Panc1 (cell line): ENCODE results near the gene MMP15. TPM values are rescaled to one million over a fixed set of nuclear protein-coding genes. Genes with fewer than 3 reads are reported as not detected.

Experiments used
- ATAC-seq: fragments of 200-7000 bp; cut with Tn5 transposase; 2 replicates; pipeline ENCODE4 v1.9.1; 2020; ENCODE audit warnings: mild to moderate bottlenecking, moderate library complexity
- BruUV-seq: library from RNA; stranded (reverse); fragments of 400-500 nt; replicated peaks from 2 replicates; lab custom pipeline; 2021; lab: Mats Ljungman, UMichigan
- CTCF ChIA-PET: fragments of 300-600 bp; sonication (Branson Sonifier 250); formaldehyde crosslinking; loops from one replicate; lab custom pipeline; 2022; ENCODE audit warnings: antibody characterized with exemption; lab: Charles Lee
- POLR2A ChIA-PET: fragments of 300-600 bp; sonication (Branson Sonifier 250); formaldehyde crosslinking; loops from one replicate; lab custom pipeline; 2022; ENCODE audit warnings: antibody characterized with exemption; lab: Charles Lee
- DNase-seq: peaks from one replicate; pipeline ENCODE4 v3.0.0-alpha.2; 2010; ENCODE audit warnings: low read depth, low spot score
- H3K27ac ChIP-seq: 2 replicates; pipeline ENCODE4 v1.5.1; 2011; ENCODE audit warnings: mild to moderate bottlenecking, low read length, inconsistent platforms
- H3K27me3 ChIP-seq: fragments of 200-500 bp; sonication (Bioruptor generic); 2 replicates; pipeline ENCODE4 v1.6.0; 2014; ENCODE audit warnings: low read length, inconsistent platforms; ENCODE audit not compliant: control insufficient read depth, insufficient read depth
- H3K36me3 ChIP-seq: fragments of 200-500 bp; sonication (Bioruptor generic); 2 replicates; pipeline ENCODE4 v1.5.1; 2014; ENCODE audit warnings: inconsistent platforms, mild to moderate bottlenecking, low read length, moderate library complexity; ENCODE audit not compliant: control insufficient read depth, insufficient read depth
- H3K4me1 ChIP-seq: 2 replicates; pipeline ENCODE4 v1.5.1; 2011; ENCODE audit warnings: inconsistent platforms, mild to moderate bottlenecking, low read length, moderate library complexity; ENCODE audit not compliant: control insufficient read depth, insufficient read depth
- H3K4me3 ChIP-seq, 2 experiments: 2 replicates each; pipeline ENCODE4 v1.5.1; 2011 to 2012; ENCODE audit warnings: low read depth in 2 of 2, low read length in 2 of 2, mild to moderate bottlenecking in 2 of 2, inconsistent platforms in 1 of 2, moderate library complexity in 1 of 2
- H3K9me3 ChIP-seq: fragments of 200-500 bp; sonication (Bioruptor generic); 2 replicates; pipeline ENCODE4 v1.5.1; 2014; ENCODE audit warnings: low read depth, mild to moderate bottlenecking, inconsistent platforms, low read length, moderate library complexity; ENCODE audit not compliant: control insufficient read depth, insufficient read depth
- POLR2AphosphoS5 ChIP-seq: IDR thresholded peaks from 2 replicates; pipeline ENCODE4 v1.6.1; 2012; ENCODE audit warnings: mild to moderate bottlenecking, low read depth, low read length, moderate library complexity
- REST ChIP-seq, 2 experiments: IDR thresholded peaks; 2 replicates each; pipeline ENCODE4 v1.6.1; 2011 to 2012; ENCODE audit warnings: low read depth in 2 of 2, control low read depth in 1 of 2, low read length in 1 of 2, mild to moderate bottlenecking in 1 of 2, moderate library complexity in 1 of 2; ENCODE audit not compliant: insufficient read depth in 1 of 2
- SIN3A ChIP-seq: IDR thresholded peaks from 2 replicates; pipeline ENCODE4 v1.6.1; 2012; ENCODE audit warnings: low read depth, mild to moderate bottlenecking, low read length, moderate library complexity, borderline replicate concordance; ENCODE audit not compliant: insufficient read depth
- TCF7L2 ChIP-seq: IDR thresholded peaks from 2 replicates; pipeline ENCODE4 v1.6.1; 2011; ENCODE audit warnings: mild to moderate bottlenecking, low read depth, low read length, inconsistent platforms
- in situ Hi-C: cut with HindIII; loops from 2 replicates; pipeline ENCODE4 v1.10.0; 2016; ENCODE audit warnings: low sequenced_read_pairs, low pct_unique_long_range_greater_than_20kb
- intact Hi-C: fragments of 100-400 bp; cut with micrococcal nuclease; formaldehyde crosslinking; loops from one replicate; pipeline ENCODE4 v1.10.0; 2022; ENCODE audit not compliant: unreplicated experiment
- total RNA-seq: library from RNA; stranded (reverse); gene quantifications from one replicate; pipeline ENCODE4 v1.2.1, GENCODE V29; 2021; ENCODE audit not compliant: unreplicated experiment
- TF ChIP-seq, protein P1 (sequence below): fragments of 450-650 bp; IDR thresholded peaks from 2 replicates; pipeline ENCODE4 v1.5.1; 2017; ENCODE audit warnings: mild to moderate bottlenecking

The MMP15 gene
- total RNA-seq, 1 experiment from 2014 or later: 10.9 TPM

- Histone ChIP-seq H3K27ac (no peak overlapping the region), H3K36me3 (no peaks in the 10 kb centered on the region), H3K9me3 (no peaks in the 10 kb centered on the region), H3K4me3 (no peak overlapping the region), H3K4me1 (peaks cover 10% of the 10 kb centered on the region; the same call in 1 of the 2 replicates), H3K27me3 (no peaks in the 10 kb centered on the region)
- DNase-seq: no peak
- intact Hi-C loops: no loop called here
- CTCF ChIA-PET: interaction anchor here (0.5 kb wide), 1 partner anchor 74 kb away, joined by 5 read pairs; no protein-coding TSS in a partner anchor
- no peak for TF ChIP-seq POLR2AphosphoS5
- no peak for TF ChIP-seq REST (IDR thresholded peaks at IDR 0.05; ENCODE audit: insufficient read depth in 1 of 2, low read depth in 2 of 2, low read length in 1 of 2)
- no peak for TF ChIP-seq SIN3A
- TF ChIP-seq TCF7L2: no peak
- TF ChIP-seq, protein P1, sequence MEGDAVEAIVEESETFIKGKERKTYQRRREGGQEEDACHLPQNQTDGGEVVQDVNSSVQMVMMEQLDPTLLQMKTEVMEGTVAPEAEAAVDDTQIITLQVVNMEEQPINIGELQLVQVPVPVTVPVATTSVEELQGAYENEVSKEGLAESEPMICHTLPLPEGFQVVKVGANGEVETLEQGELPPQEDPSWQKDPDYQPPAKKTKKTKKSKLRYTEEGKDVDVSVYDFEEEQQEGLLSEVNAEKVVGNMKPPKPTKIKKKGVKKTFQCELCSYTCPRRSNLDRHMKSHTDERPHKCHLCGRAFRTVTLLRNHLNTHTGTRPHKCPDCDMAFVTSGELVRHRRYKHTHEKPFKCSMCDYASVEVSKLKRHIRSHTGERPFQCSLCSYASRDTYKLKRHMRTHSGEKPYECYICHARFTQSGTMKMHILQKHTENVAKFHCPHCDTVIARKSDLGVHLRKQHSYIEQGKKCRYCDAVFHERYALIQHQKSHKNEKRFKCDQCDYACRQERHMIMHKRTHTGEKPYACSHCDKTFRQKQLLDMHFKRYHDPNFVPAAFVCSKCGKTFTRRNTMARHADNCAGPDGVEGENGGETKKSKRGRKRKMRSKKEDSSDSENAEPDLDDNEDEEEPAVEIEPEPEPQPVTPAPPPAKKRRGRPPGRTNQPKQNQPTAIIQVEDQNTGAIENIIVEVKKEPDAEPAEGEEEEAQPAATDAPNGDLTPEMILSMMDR: no peak; the same call in 1 of the 2 replicates
- BruUV-seq: no TSS peak
- in situ Hi-C loops: loop anchor here (25.0 kb wide), 1 partner anchor 93 kb away; no protein-coding TSS in a partner anchor
- no peak for ATAC-seq
- POLR2A ChIA-PET: no interaction called here
These were observed 6.8 kb upstream of the MMP15 start for GRCh38 chr16:58018803-58019202.

DNA sequence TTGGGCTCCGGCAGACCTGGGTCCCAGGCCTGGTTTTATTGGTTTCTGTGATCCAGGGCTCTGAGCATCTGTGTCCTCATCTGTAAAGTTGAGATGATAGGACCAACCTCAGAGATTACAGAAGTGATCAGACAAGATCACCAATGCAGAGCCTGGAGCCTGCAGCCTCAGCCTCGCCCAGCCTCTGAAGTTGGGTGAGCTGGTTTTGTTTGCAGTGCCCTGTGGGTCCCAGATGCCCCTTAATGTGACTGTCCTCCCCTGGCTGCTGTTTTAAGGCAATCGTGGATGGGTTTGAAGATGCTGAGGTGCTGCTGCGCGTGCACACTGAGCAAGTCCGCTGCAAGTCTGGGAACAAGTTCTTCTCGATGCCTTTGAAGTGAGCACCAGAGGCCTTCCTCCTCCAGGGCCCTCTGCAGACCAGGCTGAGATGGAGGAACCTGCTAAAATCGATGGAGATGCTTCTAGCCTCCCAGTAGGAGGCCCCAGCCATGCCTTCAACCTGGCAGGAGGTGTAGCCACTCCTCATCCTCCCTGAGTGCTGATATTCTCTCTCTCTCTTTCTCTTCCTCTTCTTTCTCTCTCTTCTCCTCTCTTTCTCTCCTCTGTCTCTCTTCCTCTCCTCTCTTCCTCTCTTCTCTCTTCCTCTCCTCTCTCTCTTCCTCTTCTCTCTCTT lies 5.6 kb upstream of the MMP15 start:
- no peak for ATAC-seq
- intact Hi-C loops: no loop called here
- no peak overlapping the region for H3K27ac ChIP-seq
- no TSS peak for BruUV-seq
- H3K4me3 ChIP-seq: no peak overlapping the region
- no peaks in the 10 kb centered on the region for H3K9me3 ChIP-seq
- no peaks in the 10 kb centered on the region for H3K36me3 ChIP-seq
- no peak for DNase-seq
- no peak for TF ChIP-seq POLR2AphosphoS5
- TF ChIP-seq, protein P1: no peak
- no peak for TF ChIP-seq SIN3A
- H3K4me1 ChIP-seq: peaks cover 10% of the 10 kb centered on the region; the same call in 1 of the 2 replicates
- H3K27me3 ChIP-seq: no peaks in the 10 kb centered on the region
- POLR2A ChIA-PET: interaction anchor here (0.5 kb wide), 1 partner anchor 36 kb away, joined by 3 read pairs; no protein-coding TSS in a partner anchor
- CTCF ChIA-PET: no interaction called here
- in situ Hi-C loops: loop anchor here (25.0 kb wide), 1 partner anchor 92 kb away; no protein-coding TSS in a partner anchor
